ENCODE results near the gene ISCA2.

GRCh38 chr14:74514471-74514941, 20.9 kb downstream of the ISCA2 start:
- TF ChIP-seq CTCF (conservative IDR thresholded peaks at IDR 0.05; ENCODE audit: low read length) (no peak), EZH2phosphoT487 (IDR thresholded peaks at IDR 0.05; ENCODE audit: borderline replicate concordance) (no peak)

Data from Loucy (cell line).